ENCODE results near the gene FAR2.

- TF ChIP-seq, protein P1, sequence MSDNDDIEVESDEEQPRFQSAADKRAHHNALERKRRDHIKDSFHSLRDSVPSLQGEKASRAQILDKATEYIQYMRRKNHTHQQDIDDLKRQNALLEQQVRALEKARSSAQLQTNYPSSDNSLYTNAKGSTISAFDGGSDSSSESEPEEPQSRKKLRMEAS (IDR thresholded peaks at IDR 0.05; ENCODE audit: insufficient read depth, insufficient read length): no peak
- TF ChIP-seq CTCF (IDR thresholded peaks at IDR 0.05; ENCODE audit: extremely low read depth in 1 of 2, insufficient read depth in 1 of 2, low read depth in 1 of 2, low read length in 2 of 2): no peak
- no peak for TF ChIP-seq POLR2A (IDR thresholded peaks at IDR 0.05; ENCODE audit: low read depth, low read length)
- TF ChIP-seq POLR2AphosphoS5 (IDR thresholded peaks at IDR 0.05; ENCODE audit: insufficient read depth, low read depth, low read length): no peak
- no peak for TF ChIP-seq FOS (IDR thresholded peaks at IDR 0.05; ENCODE audit: borderline replicate concordance, insufficient read depth, low read length)
- TF ChIP-seq EZH2 (IDR thresholded peaks at IDR 0.05; ENCODE audit: borderline replicate concordance, low read depth, low read length, severe bottlenecking): no peak
- no peak for TF ChIP-seq JUN (IDR thresholded peaks at IDR 0.05; ENCODE audit: borderline replicate concordance, insufficient read depth, insufficient read length, low read depth)
- TF ChIP-seq MYC (IDR thresholded peaks at IDR 0.05; ENCODE audit: low read depth, low read length): no peak
These were observed 14.1 kb downstream of the FAR2 start for GRCh38 chr12:29163146-29163545.

Data from endothelial cell of umbilical vein (primary cell).